HUDEP-2 (cell line): ENCODE results near the gene ELOVL7.
"Not testable (repeated sequence)": the region's sequence is repeated elsewhere in the genome, so short reads cannot be mapped to it uniquely, and the experiment has no call there.

Experiments used
- DNase-seq, 76 experiments: peaks; one replicate each; lab custom pipeline; 2025; ENCODE audit not compliant: unreplicated experiment in 76 of 76; lab: John Stamatoyannopoulos, UW

The ELOVL7 gene

DNA sequence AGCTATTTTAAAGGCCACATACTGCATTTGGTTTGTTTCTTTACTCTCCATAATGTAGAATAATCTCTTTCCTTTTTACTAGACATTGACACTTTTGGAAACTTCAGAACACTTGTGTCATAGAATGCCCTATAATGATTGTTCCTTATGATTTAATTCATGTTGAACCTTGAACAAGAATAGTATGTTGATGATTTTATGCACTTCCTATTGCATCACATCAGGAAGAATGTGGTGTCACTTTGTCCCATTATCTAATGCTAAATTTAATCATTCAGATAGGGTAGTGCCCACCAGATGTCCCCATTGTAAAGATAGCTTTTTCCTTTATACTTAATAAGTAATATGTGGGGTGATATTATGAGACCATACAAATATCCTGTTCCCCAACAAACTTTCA is 124.7 kb downstream of the ELOVL7 start:
- no peak for DNase-seq

DNA sequence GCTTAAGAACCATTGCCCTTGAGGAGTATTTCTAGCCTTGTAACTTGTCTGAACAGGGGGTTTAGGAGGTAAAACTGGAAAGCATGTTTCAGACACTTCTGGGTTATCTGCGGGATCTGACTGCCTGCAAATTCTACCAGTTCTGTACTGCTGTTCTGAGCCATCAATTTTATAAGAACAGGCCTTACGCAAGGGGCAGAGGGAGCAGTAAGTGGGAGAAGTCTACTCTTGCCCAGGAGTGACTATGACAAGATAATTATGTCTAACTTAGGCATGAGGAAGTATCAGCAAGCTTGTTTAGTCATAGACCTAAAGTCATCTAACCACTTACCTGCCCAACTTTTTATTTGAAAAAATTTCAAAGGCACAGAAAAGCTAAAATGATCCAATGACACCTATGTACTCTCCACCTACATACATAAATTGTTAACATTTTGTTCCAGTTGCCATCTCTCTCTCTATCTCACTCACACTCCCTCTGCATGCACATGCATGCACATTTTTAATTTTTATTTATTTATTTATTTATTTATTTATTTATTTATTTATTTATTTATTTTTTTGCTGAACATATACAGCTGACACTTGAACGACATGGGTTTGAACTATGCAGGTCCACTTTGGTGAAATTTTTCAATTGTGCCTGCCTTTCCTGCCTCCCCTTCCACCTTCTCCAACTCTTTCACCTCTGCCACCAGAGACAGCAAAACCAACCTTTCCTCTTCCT is 125.7 kb downstream of the ELOVL7 start:
- DNase-seq: no peak

DNA sequence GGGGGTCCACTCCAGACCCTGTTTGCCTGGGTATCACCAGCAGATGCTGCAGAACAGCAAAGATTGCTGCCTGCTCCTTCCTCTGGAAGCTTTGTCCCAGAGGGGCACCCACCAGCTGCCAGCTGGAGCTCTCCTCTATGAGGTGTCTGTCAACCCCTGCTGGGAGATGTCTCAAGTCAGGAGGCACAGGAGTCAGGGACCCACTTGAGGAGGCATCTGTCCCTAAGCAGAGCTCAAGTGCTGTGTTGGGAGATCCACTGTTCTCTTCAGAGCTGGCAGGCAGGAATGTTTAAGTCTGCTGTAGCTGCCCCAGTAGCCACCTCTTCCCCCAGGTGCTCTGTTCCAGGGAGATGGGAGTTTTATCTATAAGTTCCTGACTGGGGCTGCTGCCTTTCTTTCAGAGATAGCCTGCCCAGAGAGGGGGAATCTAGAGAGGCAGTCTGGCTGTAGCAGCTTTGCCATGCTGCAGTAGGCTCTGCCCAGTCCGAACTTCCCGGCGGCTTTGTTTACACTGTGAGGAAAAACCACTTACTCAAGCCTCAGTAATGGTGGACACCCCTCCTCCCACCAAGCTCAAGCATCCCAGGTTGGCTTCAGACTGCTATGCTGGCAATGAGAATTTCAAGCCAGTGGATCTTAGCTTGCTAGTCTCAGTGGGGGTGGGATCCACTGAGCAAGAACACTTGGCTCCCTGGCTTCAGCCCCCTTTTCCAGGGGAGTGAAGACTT is 128.7 kb downstream of the ELOVL7 start:
- DNase-seq: not testable (repeated sequence)

DNA sequence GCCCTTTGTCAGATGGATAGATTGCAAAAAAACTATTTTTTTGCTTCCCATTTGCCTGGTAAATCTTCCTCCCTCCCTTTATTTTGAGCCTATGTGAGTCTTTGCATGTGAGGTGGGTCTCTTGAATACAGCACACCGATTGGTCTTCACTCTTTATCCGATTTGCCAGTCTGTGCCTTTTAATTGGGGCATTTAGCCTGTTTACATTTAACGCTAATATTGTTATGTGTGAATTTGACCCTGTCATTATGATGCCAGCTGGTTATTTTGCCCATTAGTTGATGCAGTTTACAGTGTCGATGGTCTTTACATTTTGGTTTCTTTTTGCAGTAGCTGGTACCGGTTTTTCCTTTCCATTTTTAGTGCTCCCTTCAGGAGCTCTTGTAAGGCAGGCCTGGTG is 131.1 kb downstream of the ELOVL7 start:
- no peak for DNase-seq

DNA sequence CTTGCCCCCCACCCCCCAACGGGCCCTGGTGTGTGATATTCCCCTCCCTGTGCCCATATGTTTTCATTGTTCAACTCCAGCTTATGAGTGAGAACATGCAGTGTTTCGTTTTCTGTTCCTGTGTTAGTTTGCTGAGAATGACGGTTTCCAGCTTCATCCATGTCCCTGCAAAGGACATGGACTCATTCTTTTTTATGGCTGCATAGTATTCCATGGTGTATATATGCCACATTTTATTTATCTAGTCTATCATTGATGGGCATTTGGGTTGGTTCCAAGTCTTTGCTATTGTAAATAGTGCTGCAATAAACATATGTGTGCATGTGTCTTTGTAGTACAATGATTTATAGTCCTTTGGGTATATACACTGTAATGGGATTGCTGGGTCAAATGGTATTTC is 132.2 kb downstream of the ELOVL7 start:
- DNase-seq: not testable (repeated sequence)

DNA sequence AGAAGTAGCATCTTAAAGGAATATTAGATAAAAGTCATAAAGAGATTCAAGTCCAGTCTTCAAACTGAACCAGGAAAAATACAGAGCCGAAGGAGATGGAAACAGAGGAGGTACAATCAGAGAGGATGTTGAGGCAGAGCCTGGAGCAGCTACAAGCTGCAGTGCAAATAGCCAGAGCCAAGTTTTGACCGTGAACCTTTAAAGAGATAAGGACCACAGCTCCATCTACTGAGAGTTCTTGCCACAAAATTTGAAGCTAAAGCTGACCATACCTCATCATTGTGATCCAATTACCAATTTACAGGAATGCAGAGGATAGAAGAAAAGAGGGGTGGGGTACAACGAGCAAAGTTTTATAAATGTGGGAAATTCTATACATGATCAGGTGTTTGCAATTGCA is 133.7 kb downstream of the ELOVL7 start:
- DNase-seq: peak in 1 of 76 experiments; percentile 4

DNA sequence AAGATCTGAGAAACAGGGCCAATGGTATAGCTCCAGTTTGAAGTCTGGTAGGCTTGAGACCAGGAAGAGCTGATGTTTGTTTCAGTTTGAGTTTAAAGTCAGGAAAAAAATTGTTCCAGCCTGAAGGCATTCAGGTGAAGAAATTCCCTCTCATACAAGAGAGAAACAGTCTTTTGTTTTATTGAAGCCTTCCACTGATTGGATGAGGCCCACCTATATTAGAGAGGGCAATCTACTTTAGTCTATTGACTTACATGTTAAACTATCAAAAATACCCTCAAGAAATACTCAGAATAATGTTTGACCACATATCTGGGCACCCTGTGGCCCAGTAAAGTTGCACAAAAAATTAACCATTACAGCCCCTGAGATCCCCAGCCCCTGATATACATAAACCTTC is 138.9 kb downstream of the ELOVL7 start:
- DNase-seq: no peak

DNA sequence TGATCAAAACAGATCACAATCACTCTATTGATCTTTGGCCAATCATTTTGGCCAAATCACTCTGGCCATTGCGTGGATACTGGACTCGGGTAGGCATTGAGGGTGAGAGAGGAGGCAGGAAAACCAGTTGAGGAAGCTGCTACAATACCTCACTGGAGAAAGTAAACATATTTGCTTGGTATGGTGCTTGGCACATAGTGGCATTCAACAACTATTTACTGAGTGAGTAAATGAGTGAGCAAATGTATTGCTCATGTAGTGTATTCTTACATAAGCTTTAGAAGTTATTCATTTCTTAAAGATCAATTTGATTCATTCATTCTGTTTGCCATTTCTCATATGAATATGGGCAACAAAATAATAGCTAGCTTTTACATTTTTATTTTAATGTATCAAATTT is 140.1 kb downstream of the ELOVL7 start:
- no peak for DNase-seq
